DMS53 treated with DMSO at 0.1 percent for 48 hours (cell line): ENCODE results near the gene UBE2J1.
A peak's percentile ranks its signal among the peaks of the same experiment; 100 is the strongest.
"Not testable (repeated sequence)": the region's sequence is repeated elsewhere in the genome, so short reads cannot be mapped to it uniquely, and the experiment has no call there.

Experiments used
- DNase-seq: peaks from one replicate; lab custom pipeline; 2025; ENCODE audit not compliant: unreplicated experiment; lab: John Stamatoyannopoulos, UW

The UBE2J1 gene, protein sequence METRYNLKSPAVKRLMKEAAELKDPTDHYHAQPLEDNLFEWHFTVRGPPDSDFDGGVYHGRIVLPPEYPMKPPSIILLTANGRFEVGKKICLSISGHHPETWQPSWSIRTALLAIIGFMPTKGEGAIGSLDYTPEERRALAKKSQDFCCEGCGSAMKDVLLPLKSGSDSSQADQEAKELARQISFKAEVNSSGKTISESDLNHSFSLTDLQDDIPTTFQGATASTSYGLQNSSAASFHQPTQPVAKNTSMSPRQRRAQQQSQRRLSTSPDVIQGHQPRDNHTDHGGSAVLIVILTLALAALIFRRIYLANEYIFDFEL

DNA sequence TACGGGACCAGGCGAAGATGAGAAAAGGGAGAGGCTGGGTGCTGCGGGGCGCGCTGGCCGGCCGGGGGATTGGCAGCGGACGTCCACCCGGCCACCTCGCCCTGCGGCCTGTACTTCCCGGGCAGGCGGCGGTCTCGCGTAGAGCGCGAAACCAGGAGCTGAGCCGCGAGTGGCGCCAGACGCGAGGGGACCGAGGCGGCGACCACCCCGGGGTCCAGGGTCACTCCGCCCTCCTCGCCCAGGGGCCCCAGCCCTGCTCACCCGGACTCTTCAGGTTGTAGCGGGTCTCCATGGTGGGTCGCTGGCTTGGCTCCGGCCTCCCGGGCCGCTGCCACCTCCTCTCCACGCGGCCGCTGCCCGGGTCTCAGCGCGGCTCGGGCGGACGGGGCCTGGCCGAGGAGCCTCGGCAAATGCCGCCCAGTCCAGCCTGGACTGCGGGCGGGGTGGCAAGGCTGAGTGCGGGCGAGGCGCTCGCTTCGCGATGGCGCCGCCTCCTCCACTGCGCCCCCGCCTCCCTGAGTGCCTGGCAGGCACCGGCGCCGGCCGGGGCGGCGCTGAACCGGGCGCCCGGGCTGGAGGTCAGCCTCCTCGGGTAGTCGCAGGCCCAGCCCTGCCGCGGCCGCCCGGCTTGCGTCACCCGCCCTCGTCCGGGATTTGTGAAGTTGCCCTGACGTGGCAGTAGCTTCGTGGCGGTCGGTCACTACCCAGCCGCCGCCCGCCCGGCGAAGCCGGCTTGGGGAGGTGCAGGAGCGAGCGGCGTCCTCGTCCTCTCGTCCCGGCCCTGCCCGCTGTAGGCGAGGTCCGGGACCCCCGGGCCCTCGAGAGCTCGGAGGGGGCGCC, at the start of gene UBE2J1:
Gene UBE2J1, minus strand, starts transcription at position 445 of the 840 bp plus-strand sequence. Its CDS starts 153 bp downstream, at position 292.
- peak; percentile 54 for DNase-seq

DNA sequence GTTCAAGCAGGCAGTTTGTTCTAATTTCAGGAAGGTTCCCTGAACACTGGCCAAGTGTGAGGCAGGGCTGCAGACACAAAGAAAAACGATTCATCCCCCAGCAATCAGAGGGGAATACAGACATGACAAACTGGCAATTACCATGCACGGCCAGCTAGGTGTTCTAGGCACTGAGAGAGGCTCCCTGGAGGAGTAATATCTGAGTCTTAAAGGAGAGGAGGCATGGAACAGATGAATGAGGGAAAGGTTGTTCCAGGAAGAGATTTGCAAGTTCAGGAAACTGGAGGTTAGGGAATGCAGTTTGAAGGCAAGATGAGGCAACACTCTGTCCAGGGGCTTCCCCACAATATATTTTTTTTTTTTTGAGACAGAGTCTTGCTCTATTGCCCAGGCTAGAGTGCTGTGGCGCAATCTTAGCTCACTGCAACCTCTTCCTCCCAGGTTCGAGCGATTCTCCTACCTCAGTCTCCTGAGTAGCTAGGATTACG, 48.4 kb upstream of the UBE2J1 start:
- no peak for DNase-seq

DNA sequence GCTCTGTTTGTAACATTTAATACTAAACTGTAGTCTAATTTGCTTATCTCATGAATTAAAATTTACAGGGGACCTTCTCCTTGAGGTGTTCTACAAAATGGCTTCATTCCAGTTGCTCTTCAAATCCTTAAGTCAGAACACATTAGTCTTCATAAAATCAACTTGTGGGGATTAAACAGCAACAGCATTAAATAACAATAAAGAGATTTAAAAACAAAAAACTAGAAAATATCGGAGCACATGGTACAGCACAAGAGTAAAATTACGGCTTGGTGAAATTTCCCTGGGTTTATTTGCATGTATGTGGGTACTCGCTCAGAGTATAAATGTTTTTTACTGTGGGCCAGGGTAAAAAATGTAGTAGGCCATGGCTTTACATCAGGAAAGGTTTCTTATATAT, 47.5 kb upstream of the UBE2J1 start:
- DNase-seq, result no peak

DNA sequence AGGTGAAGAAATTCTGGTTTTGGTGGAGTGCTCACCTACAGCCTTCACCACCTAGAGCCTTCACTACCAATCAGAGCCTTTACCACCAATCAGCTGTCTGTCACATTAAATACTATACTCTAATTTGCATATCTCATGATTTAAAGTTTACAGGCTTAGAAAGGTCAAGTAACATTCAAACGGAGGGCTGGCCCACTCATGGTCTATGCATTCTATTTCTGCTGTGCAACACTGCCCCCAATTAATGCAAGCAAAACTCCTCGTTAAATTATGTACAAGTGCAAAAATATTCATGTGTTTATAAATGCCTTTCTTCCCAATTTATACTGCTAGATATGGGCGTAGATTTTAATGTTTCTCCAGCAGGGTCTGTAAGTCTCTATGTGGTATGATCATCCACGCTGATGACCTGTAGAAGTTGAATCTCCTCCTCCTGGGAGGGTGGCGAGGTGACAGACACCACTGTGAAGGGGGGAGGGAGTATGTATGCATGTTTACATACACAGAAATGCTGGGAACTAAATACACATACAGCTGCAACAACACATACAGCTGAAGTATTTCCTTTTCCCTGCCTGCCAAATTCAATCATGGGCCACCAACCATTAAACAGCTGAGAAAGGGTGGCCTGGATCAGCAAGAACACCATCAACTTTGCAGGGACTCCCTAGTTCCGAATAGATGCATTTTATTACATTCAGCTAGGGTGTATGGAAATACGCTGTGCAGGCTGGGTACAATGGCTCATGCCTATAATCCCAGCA, 46.4 kb upstream of the UBE2J1 start:
- no peak for DNase-seq

DNA sequence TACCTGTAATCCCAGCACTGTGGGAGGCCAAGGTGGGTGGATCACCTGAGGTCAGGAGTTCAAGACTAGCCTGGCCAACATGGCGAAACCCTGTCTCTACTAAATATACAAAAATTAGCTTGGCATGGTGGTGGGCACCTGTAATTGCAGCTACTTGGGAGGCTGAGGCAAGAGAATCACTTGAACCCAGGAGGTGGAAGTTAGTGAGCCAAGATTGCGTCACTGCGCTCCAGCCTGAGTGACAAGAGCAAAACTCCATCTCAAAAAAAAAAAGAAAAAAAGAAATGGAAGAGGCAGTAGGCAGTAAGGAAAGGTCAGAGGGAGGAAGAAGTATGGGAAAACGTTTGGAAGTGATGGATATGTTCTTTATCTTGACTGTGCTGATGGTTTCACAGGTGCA, 45.4 kb upstream of the UBE2J1 start:
- DNase-seq, result not testable (repeated sequence)

DNA sequence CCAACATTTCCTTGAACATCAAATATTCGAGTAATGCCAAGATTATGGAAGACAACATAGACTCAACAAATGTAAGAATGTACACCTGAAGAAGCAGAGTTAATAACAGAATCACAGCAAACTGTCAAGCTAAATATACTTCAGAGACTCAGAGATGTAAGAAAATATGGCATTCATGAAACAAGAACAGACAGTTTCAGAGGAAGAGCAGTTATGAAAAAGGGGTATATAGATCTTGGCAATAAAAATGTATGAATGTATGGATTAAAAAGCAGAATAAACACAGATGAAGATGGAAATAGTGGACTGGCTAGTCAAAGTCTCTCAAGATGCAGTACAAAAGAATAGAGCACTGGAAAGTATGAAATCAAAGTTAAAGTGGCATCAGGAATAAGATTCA, 41.1 kb upstream of the UBE2J1 start:
- no peak for DNase-seq

DNA sequence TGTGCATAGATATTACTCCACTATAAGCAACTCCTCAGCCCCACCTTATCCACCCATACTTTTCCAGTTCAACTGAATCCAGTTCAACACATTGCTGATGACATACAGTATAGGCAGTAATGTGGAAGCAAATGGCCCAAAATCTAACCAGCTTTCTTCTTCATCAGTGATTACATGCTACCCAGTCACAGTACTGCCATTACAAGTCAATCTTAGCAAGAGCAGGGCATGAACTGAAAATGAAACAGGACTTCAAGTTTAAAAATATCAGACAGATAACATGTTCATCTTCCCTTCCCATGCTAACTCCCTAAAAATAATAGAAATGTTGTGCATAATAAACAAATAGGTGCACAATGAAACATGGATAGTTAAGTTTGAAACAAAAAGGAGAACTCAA, 40.3 kb upstream of the UBE2J1 start:
- DNase-seq, result no peak

DNA sequence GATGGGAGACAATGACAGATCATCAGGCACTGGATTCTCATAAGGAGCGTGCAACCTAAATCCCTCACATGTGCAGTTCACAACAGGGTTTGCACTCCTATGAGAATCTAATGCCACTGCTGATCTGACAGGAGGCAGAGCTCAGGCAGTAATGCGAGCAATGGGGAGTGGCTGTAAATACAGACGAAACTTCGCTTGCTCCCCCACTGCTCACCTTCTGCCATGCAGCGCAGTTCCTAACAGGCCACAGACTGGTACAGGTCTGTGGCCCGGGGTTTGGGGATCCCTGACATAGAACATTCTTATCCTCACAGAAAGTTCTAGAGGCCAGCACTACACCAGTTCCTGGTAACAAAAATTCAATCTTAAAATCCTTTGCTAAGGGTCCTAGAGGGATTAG, 36.3 kb upstream of the UBE2J1 start:
- no peak for DNase-seq

DNA sequence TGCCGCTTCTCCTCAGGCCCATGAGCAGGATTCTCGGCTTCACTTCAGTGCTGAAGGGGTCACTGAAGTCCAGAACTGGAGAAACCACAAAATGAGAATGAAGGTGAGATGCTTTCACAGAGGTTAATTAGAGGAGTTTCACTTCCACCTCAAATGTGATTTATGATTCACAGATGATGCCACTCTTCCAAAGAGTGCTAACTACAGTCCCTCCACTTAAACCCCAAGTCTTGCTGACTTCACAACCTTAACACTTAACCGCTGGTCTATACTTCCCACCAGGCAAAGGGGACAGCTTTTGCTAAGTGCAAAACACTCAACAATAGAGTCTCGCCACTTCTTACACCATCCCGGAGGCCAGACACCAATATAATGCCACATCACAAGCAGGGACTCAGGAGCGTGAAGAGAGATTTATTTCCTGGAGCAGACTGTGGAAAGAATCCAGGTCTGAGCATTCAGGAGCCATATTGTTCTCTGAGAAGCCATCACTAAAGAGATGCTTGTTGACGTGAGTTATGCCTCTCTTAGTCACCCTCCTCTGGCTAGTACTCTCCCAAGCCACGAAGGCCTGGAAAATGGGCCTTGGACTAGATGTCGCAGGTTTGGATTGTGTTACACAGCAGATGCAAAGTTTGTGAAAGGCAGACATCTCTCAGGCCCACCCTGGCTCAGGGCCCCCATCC, 35.1 kb upstream of the UBE2J1 start:
- no peak for DNase-seq

DNA sequence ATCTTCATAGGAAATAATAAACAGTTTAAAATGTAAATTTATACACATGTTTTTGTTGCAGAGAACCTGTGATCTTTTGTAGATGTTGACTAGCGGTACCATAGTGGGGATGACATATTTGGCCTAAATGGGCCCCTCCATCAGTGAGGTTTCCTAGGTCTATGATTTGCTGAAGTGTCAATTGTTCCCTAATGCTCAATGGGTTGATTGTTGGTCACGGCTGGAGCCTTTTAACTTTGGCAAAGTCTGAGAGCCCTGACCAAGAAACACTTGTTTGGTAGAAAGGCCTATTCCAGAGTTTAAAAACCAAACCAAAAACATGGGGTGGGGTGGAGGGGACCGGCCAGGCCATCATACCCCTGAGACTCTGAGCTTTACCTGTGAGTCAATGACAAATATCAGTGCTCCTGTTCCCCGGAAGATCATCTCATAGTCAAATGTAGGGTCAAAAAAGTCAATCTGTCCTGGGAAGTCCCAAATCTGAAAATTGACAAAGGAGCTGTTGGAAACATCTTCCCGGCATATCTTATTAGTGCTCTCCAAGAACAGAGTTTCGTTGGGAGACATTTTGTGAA, 34.5 kb upstream of the UBE2J1 start:
- DNase-seq, result no peak

DNA sequence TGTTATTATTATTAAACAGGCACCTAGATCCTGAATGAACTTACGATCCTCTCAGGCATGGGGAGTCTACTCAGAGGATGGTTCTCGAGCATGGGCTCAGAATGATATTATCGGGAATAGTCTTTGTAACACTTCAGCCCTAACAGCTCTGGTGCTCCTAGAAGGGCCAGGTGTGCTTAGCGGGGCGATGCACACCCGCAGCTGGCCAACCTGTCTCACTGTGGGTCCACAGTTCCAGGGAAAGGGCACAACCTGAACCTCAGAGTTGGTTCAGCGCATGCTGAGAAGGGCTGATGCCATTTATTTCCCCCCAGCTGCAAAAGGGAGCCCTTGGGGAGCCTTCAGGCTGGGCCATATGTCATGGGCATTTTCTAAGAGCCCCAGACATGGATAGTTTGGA, 33.3 kb upstream of the UBE2J1 start:
- no peak for DNase-seq

DNA sequence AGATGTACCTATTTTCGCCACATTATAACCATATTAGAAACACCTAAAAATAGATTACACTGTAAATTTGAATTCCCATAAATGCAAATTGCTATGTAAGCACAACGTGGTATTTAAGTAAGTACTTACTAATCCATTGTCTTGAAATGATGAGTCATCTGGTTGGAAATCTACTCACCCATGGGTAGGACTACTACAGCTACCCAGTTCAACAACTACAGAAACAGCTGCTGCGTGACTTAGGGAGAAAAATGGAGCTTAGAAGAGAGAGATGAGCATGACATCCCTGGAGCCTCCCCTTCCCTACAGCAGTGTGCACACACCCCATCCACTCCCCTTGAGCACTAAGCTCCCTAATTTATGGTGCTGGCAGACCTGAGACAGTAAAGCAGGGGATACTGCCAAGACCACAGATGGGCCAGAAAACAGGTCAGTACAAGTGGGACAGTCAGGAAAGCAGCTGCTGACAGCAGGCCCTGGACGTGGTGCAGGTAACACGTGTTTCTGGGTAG, 32.7 kb upstream of the UBE2J1 start:
- peak; percentile 61 for DNase-seq

DNA sequence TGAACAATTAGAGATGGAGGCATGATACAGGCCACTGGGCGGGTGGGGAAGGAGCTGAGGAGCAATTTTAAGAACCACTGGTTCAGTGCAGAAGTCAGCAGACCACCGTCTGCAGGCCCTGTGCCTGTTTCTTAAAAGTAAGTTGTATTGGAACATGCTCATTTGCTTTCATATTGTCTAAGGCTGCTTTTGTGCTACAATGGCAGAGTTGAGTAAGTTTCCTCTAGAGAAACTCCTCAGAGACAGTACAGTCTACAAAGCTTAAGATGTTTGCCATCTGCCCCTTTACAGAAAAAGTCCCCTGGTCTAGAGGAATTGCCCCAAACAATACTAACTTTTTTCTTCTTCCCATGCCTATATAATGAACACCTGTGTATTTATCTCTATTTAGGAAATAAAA, 28.5 kb upstream of the UBE2J1 start:
- no peak for DNase-seq

DNA sequence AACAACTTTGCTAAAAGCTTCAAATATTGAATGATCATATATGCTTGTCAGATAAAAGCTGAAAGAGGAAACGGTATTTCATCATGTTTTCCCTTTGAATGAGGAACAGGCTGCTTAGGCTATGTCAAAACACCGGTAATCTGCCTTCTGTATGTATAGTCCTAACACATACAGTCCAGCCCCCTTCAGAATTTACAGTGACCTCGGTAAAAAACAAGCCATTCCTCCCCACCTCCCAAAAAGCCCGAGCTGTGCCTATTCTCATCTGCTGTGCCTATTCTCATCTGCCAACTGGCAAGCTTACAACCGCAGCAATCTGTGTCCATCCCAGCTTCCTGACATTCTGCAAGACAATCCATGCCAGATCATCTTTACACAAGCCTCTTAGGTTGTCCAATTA, 26.8 kb upstream of the UBE2J1 start:
- DNase-seq, result no peak

DNA sequence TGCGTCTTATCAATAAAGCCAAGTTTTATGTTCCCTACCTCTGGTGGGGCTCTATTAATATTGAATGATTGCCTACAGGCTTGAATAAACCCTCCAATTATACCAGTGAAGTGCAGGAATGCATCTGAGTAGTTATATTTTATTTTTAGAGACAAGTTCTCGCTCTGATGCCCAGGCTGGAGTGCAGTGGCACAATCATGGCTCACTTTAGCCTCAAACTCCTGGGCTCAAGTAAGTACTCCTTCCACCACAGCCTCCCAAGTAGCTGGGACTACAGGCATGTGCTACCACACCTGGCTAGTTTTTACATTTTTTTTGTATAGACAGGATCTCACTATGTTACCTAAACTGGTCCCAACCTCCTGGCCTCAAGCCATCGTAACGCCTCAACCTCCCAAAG, 26.1 kb upstream of the UBE2J1 start:
- DNase-seq, result no peak

DNA sequence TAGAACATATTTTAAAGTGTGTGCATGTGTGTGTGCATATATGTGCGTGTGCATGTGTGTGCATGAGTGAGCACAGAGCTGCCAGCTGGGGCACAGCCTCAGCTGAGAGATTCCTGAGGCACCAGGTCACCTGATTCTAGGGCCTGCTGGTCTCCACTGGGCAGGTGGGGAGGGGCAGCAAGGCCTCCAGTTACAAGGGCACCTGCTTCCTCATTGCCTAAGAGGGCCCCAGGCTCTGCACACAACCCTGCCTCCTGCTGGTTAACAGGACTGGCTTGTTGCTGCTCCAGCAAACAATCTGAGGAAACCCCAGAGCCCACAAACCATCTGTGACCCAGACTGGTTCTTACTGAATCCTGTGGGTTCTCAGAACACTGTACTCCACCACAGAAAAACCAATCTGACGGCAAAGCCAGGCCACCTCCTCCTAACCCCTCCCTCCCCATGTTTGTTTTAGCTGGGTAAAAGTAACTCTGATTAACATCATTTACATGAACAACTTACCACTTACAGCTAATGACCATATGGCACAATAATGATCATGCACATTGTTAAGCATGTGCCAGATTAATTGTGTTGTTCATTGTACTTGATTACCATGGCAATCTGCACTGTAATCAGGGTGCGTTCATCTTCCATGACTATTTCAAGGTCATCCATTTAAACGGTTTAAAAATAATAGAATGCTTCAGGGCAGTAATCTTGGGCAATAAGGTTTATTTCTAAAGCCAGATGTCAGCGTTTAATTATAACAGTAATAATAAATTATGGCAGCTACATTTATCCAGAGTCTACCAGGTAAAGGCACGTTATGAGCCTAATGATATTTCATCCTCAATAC, 23.1 kb upstream of the UBE2J1 start:
- DNase-seq, result peak; percentile 86

DNA sequence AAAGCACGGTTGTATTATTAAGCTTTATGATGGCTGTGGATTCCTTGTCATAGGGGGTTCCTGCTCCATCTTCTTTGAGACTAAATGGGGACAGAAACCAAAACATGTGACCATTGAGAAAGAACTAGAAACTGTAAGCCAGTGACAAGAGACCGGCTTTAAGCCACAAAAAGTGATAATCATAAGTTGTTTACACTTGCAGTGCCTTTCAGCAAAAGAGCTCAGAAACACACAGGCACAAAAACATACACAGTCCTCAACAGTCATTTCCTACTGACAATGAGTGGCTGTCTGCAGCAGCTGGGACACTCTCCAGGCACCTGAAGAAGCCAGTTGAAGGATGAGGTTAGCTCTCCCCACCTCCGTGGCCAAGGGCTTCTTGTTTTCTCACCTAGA, 20.0 kb upstream of the UBE2J1 start:
- DNase-seq, result no peak

DNA sequence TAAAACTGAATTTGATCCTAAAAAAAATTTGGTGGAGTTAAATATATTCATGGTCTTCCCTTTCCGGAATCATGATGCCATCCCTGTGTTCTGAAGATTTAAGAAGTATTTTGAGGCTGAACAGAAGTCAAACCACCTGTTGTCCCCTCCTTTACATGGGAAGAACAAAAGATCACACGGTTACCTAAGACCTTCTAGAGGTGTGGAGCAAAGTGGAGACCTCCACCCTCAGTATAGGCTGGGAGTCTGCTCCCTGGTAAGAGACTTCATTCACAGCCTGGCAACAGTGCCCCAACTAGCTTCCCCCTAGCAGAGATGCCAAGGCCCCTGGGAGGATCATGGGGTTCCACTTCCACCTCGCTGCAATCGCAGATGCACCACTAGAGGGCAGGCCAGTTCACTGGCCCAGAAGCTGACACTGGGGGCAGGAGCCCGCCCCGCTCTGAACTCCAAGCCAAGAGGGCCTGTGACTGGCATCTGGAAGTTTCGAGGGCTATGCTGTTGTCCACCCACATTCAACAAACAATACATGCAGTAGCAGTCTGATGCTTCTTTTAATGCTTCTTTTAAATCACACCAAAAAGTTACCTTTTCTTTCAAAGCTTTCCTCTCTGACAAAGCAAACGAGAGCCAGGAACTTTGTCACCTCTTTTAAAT, 19.5 kb upstream of the UBE2J1 start:
- DNase-seq, result peak; percentile 25

DNA sequence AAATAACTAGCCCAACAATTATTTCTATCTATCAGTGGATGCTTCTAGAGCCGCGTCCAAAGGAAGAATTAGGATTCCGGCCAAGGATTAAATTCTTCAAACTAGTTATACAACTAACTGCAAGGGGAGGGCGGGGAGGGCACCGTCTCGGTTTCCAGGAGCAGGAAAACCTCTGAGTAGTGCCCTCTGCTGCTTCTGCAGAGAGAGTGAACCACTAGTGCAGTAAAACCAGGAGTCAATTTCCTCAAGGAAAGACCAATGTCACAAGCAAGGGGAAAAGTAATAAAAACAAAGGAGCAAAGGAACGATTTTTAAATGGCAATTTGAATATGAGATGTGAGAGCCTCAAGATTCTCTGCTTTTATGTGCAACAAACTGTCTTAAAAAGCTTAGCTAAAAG, 16.5 kb upstream of the UBE2J1 start:
- no peak for DNase-seq
